B cell (primary cell): ENCODE measurements around the gene ANKHD1.

Source experiments
- EZH2 ChIP-seq: IDR thresholded peaks from 2 replicates; pipeline ENCODE4 v1.6.1; 2012; ENCODE audit warnings: borderline replicate concordance, low read depth, mild to moderate bottlenecking, moderate library complexity, low read length; ENCODE audit not compliant: insufficient read depth, poor library complexity, severe bottlenecking
- TF ChIP-seq, protein P1 (sequence below): fragments of 200-600 bp; IDR thresholded peaks from one replicate; pipeline ENCODE4 v1.8.0; 2022; ENCODE audit warnings: antibody characterized with exemption, mild to moderate bottlenecking

DNA sequence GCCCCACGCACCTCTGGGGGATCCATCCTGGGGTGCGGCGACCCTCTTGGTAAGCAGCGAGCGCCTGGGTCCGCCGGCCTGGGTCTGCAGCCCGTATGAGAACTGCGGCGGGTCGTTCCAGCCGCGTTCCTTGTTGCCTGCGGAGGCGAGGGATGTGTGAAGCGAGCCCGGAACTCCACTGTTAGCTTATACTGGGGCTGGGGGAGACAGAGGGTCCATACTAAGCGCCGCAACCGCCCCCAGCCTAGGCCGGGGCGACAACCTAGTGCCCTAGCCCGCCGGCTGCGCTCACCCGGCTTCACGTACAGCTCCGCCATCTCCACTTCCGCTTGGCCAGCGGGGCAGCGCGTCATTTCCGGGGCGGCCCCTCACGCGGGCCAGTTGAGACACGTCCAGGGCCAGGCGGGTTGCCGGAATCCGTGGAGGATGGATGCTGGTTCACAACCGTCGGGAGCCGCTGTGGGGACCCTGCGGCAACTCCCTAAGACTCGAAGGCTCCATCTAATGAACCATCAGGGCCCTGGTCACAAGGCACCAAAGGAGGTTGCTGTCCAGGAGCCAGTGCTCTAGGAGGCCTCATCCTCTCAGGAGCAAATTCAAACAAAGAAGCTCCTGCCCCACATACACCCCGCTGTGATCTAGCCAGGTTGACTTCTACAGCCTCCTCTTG lies 155.6 kb downstream of the ANKHD1 start, which contains the start of gene SRA1:
- TF ChIP-seq, protein P1, sequence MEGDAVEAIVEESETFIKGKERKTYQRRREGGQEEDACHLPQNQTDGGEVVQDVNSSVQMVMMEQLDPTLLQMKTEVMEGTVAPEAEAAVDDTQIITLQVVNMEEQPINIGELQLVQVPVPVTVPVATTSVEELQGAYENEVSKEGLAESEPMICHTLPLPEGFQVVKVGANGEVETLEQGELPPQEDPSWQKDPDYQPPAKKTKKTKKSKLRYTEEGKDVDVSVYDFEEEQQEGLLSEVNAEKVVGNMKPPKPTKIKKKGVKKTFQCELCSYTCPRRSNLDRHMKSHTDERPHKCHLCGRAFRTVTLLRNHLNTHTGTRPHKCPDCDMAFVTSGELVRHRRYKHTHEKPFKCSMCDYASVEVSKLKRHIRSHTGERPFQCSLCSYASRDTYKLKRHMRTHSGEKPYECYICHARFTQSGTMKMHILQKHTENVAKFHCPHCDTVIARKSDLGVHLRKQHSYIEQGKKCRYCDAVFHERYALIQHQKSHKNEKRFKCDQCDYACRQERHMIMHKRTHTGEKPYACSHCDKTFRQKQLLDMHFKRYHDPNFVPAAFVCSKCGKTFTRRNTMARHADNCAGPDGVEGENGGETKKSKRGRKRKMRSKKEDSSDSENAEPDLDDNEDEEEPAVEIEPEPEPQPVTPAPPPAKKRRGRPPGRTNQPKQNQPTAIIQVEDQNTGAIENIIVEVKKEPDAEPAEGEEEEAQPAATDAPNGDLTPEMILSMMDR = no peak
- no peak for TF ChIP-seq EZH2
